K562 (cell line): ENCODE results near the gene B3GALT4. TPM values are rescaled to one million over a fixed set of nuclear protein-coding genes. Genes with fewer than 3 reads are reported as not detected.

Experiments used
- ARID3B ChIP-seq: fragments of 250-450 bp; sonication (Bioruptor Pico); IDR thresholded peaks from 2 replicates; pipeline ENCODE4 v1.4.0; 2020; ENCODE audit warnings: borderline replicate concordance
- CC2D1A ChIP-seq: fragments of 450-650 bp; IDR thresholded peaks from 2 replicates; pipeline ENCODE4 v1.6.1; 2017; ENCODE audit warnings: mild to moderate bottlenecking
- CREB3L1 ChIP-seq: fragments of 450-650 bp; IDR thresholded peaks from 2 replicates; pipeline ENCODE4 v1.6.1; 2014; ENCODE audit warnings: low read depth, mild to moderate bottlenecking, moderate library complexity, borderline replicate concordance
- ILK ChIP-seq: fragments of 450-650 bp; IDR thresholded peaks from 2 replicates; pipeline ENCODE4 v1.6.1; 2016; ENCODE audit warnings: missing genetic modification characterization, low read depth, mild to moderate bottlenecking, missing compliant biosample characterization, moderate library complexity, borderline replicate concordance
- KAT7 ChIP-seq: sonication (generic); formaldehyde crosslinking; IDR thresholded peaks from 2 replicates; pipeline ENCODE4 v1.8.0; 2022; ENCODE audit warnings: missing genetic modification reagents, mild to moderate bottlenecking, borderline replicate concordance
- MNT ChIP-seq, 2 experiments: fragments of 450-650 bp; conservative IDR thresholded peaks; 2 replicates each; pipeline ENCODE4 v1.6.1; 2017; ENCODE audit warnings: mild to moderate bottlenecking in 2 of 2, moderate library complexity in 2 of 2
- MTA3 ChIP-seq: fragments of 450-650 bp; formaldehyde crosslinking; IDR thresholded peaks from 2 replicates; pipeline ENCODE4 v1.6.1; 2017; ENCODE audit warnings: mild to moderate bottlenecking, borderline replicate concordance
- MXI1 ChIP-seq: IDR thresholded peaks from 2 replicates; pipeline ENCODE4 v1.6.1; 2011; ENCODE audit warnings: low read depth, mild to moderate bottlenecking, improper control_type of control experiment, low read length
- PHF21A ChIP-seq: fragments of 450-650 bp; IDR thresholded peaks from 2 replicates; pipeline ENCODE4 v1.6.1; 2017; ENCODE audit warnings: low read depth, borderline replicate concordance
- ZBTB2 ChIP-seq: fragments of 450-650 bp; IDR thresholded peaks from 2 replicates; pipeline ENCODE4 v1.6.1; 2016; ENCODE audit warnings: antibody characterized with exemption
- ZFX ChIP-seq: sonication (generic); formaldehyde crosslinking; IDR thresholded peaks from 2 replicates; pipeline ENCODE4 v1.8.0; 2022; ENCODE audit warnings: mild to moderate bottlenecking, missing genetic modification reagents, moderate library complexity
- ZNF140 ChIP-seq: fragments of 250-450 bp; sonication (Bioruptor Pico); IDR thresholded peaks from 2 replicates; pipeline ENCODE4 v1.8.0; 2021; ENCODE audit warnings: moderate library complexity, mild to moderate bottlenecking, inconsistent platforms
- ZNF316 ChIP-seq: fragments of 450-650 bp; IDR thresholded peaks from 2 replicates; pipeline ENCODE4 v1.6.1; 2016
- ZNF398 ChIP-seq: fragments of 250-450 bp; sonication (Bioruptor Pico); IDR thresholded peaks from 2 replicates; pipeline ENCODE4 v1.8.0; 2021; ENCODE audit warnings: moderate library complexity, mild to moderate bottlenecking, inconsistent platforms
- ZNF639 ChIP-seq, 2 experiments: fragments of 200-800 bp in 1 of 2; sonication (Bioruptor generic) in 1 of 2; sonication (generic) in 1 of 2; formaldehyde crosslinking in 1 of 2; IDR thresholded peaks in 1 of 2; conservative IDR thresholded peaks in 1 of 2; 2 replicates each; pipeline versions ENCODE4 v1.5.0 to v1.6.1; 2016 to 2020; ENCODE audit warnings: missing compliant biosample characterization in 1 of 2, missing genetic modification characterization in 1 of 2, missing genetic modification reagents in 1 of 2
- polyA plus RNA-seq, 8 experiments: library from polyadenylated mRNA; depleted of rRNA in 4 of 8; stranded (reverse) in 5 of 8; unstranded in 3 of 8; fragments of >200 nt; fragmentation: Nextera tagmentation in 2 of 8; fragmentation: Illumina TruSeq in 1 of 8; extraction: Ambion mirVana in 2 of 8; extraction: Trizol in 1 of 8; gene quantifications; 2 replicates each; pipeline versions ENCODE4 v1.2.1 to v1.2.3, GENCODE V29; 2011 to 2014; ENCODE audit warnings: inconsistent platforms in 1 of 8, missing spikeins in 1 of 8
- total RNA-seq, 7 experiments: library from RNA; depleted of rRNA in 6 of 7; stranded (reverse); fragments of >200 nt in 6 of 7; fragmentation: Illumina TruSeq in 2 of 7; extraction: Trizol in 2 of 7; gene quantifications; 2 replicates each; pipeline versions ENCODE4 v1.2.1 to v1.2.3, GENCODE V29; 2011 to 2021; ENCODE audit warnings: low replicate concordance in 1 of 7

Gene B3GALT4
- total and polyA plus RNA-seq, 9 of the 15 experiments (the other 6 are each of a cell fraction or from before 2014, with no cell fraction given): 0.11 to 1.3 (median 0.53) TPM; not detected in 1

- TF ChIP-seq ZNF398 (CRISPR knock-in tag): no peak
- TF ChIP-seq CC2D1A: peak; percentile 18; the same call in 1 of the 2 replicates
- no peak for TF ChIP-seq PHF21A
- no peak for TF ChIP-seq ILK (tag)
- no peak for TF ChIP-seq ARID3B
- peak; percentile 52 for TF ChIP-seq ZNF316
- peak; percentile 18; the same call in 1 of the 2 replicates for TF ChIP-seq MXI1
- TF ChIP-seq CREB3L1: no peak
- TF ChIP-seq ZFX: peak; percentile 42
- TF ChIP-seq MTA3: peak; percentile 65; the same call in 1 of the 2 replicates
- peak; percentile 6 to 69; a peak in 2 of 4 replicates for TF ChIP-seq MNT (conservative IDR thresholded peaks at IDR 0.05)
- TF ChIP-seq KAT7 (CRISPR knock-in tag): no peak
- no peak for TF ChIP-seq ZNF140 (CRISPR knock-in tag)
- no peak for TF ChIP-seq ZNF639 (CRISPR knock-in tag; conservative IDR thresholded peaks at IDR 0.05 in 1 of 2, IDR thresholded peaks at IDR 0.05 in 1 of 2)
- TF ChIP-seq ZBTB2: 0 out of 2 replicates have a peak, but pooled peaks have one; percentile 33
These were observed 21.2 kb downstream of the B3GALT4 start (continued) for GRCh38 chr6:33297956-33298772.
